Ishikawa (cell line): ENCODE measurements around the gene FGFBP1.

Source experiments
- CEBPB ChIP-seq: IDR thresholded peaks from 2 replicates; pipeline ENCODE4 v1.6.1; 2012
- CREB1 ChIP-seq: IDR thresholded peaks from 2 replicates; pipeline ENCODE4 v1.6.1; 2012; ENCODE audit warnings: low read depth
- EGR1 ChIP-seq: IDR thresholded peaks from 2 replicates; pipeline ENCODE4 v1.6.1; 2012
- EP300 ChIP-seq: IDR thresholded peaks from 2 replicates; pipeline ENCODE4 v1.6.1; 2012; ENCODE audit warnings: borderline replicate concordance
- FOXM1 ChIP-seq: IDR thresholded peaks from 2 replicates; pipeline ENCODE4 v1.6.1; 2012; ENCODE audit warnings: low read depth, borderline replicate concordance
- NFIC ChIP-seq: IDR thresholded peaks from 2 replicates; pipeline ENCODE4 v1.6.1; 2012
- RAD21 ChIP-seq: IDR thresholded peaks from 2 replicates; pipeline ENCODE4 v1.6.1; 2012; ENCODE audit warnings: low read depth
- TAF1 ChIP-seq: IDR thresholded peaks from 2 replicates; pipeline ENCODE4 v1.6.1; 2012; ENCODE audit warnings: low read depth, mild to moderate bottlenecking
- TCF12 ChIP-seq: IDR thresholded peaks from 2 replicates; pipeline ENCODE4 v1.6.1; 2012; ENCODE audit warnings: low read depth
- TEAD4 ChIP-seq: IDR thresholded peaks from 2 replicates; pipeline ENCODE4 v1.6.1; 2012
- YY1 ChIP-seq: IDR thresholded peaks from 2 replicates; pipeline ENCODE4 v1.6.1; 2012; ENCODE audit warnings: low read depth
- ZBTB7A ChIP-seq: IDR thresholded peaks from 2 replicates; pipeline ENCODE4 v1.6.1; 2012; ENCODE audit warnings: low read depth
- TF ChIP-seq, protein P1 (sequence below): IDR thresholded peaks from 2 replicates; pipeline ENCODE4 v1.6.1; 2012; ENCODE audit warnings: low read depth, mild to moderate bottlenecking
- TF ChIP-seq, protein P2 (sequence below): IDR thresholded peaks from 2 replicates; pipeline ENCODE4 v1.6.1; 2012
- TF ChIP-seq, protein P3 (sequence below): IDR thresholded peaks from 2 replicates; pipeline ENCODE4 v1.6.1; 2012

The FGFBP1 gene

DNA sequence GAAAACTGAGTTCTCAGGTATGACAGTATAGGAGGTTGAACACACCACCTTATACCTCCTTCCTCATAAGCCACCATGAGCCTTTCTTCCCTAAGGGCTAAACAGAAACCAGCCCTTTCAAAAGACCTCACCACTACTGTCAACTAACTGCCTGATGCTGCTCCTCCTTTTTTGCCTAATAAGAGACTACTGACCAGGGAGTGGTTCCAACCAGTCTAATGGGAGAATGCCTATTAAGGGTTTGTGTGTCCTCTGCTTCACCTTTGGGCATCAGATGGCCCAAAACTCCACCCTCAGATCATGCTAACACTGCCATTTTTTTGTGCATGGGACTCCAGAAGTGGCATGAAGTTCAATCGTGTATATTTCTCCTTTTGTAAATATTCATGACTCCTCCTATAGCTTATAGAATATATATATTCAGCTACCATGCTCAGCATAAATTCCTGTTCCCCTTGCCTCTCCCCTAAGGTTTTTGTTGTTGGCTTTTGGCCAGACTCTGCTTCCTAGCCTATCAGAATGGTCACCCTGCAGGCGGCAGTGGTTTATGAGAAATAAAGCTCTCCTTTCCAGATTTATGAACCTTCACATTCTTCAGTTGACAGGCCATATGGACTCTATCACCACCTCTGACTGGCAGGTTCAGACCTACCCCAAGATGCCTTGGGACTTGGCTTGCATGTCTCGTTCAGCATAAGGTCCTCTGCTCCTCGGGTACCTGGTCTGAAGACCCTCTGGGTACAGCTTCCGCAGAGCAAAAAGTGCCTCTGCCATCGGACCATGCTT, 28.2 kb downstream of the FGFBP1 start:
- peak; percentile 65 for TF ChIP-seq NFIC
- TF ChIP-seq YY1 = 0 out of 2 replicates have a peak, but pooled peaks have one; percentile 31
- peak; percentile 18; the same call in 1 of the 2 replicates for TF ChIP-seq EP300
- TF ChIP-seq TCF12 = 0 out of 2 replicates have a peak, but pooled peaks have one; percentile 44
- TF ChIP-seq, protein P1, sequence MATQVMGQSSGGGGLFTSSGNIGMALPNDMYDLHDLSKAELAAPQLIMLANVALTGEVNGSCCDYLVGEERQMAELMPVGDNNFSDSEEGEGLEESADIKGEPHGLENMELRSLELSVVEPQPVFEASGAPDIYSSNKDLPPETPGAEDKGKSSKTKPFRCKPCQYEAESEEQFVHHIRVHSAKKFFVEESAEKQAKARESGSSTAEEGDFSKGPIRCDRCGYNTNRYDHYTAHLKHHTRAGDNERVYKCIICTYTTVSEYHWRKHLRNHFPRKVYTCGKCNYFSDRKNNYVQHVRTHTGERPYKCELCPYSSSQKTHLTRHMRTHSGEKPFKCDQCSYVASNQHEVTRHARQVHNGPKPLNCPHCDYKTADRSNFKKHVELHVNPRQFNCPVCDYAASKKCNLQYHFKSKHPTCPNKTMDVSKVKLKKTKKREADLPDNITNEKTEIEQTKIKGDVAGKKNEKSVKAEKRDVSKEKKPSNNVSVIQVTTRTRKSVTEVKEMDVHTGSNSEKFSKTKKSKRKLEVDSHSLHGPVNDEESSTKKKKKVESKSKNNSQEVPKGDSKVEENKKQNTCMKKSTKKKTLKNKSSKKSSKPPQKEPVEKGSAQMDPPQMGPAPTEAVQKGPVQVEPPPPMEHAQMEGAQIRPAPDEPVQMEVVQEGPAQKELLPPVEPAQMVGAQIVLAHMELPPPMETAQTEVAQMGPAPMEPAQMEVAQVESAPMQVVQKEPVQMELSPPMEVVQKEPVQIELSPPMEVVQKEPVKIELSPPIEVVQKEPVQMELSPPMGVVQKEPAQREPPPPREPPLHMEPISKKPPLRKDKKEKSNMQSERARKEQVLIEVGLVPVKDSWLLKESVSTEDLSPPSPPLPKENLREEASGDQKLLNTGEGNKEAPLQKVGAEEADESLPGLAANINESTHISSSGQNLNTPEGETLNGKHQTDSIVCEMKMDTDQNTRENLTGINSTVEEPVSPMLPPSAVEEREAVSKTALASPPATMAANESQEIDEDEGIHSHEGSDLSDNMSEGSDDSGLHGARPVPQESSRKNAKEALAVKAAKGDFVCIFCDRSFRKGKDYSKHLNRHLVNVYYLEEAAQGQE = no peak
- TF ChIP-seq EGR1 = no peak
- TF ChIP-seq TAF1 = no peak

DNA sequence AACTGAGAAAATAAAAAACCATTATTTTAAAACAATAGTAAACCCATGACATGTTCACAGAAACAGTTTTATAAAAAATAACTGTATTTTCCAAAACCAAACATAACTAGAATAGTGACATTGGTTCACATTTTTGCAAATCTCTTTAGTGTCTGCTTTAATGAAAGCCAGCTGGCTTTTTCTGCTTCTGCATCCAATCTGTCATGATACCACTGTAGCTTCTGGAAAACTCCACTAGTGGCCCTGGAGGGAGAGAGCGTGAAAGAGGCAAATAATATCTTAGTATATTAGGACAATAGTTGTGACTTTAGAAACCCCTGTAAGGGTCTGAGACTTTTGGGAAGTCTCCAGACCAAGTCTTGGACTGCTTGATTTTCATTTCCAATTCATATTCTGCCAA, 31.1 kb downstream of the FGFBP1 start:
- no peak for TF ChIP-seq FOXM1
- no peak for TF ChIP-seq CREB1
- no peak for TF ChIP-seq ZBTB7A
- TF ChIP-seq TEAD4 = no peak
- TF ChIP-seq, protein P2, sequence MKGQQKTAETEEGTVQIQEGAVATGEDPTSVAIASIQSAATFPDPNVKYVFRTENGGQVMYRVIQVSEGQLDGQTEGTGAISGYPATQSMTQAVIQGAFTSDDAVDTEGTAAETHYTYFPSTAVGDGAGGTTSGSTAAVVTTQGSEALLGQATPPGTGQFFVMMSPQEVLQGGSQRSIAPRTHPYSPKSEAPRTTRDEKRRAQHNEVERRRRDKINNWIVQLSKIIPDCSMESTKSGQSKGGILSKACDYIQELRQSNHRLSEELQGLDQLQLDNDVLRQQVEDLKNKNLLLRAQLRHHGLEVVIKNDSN = no peak
- TF ChIP-seq, protein P3, sequence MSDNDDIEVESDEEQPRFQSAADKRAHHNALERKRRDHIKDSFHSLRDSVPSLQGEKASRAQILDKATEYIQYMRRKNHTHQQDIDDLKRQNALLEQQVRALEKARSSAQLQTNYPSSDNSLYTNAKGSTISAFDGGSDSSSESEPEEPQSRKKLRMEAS = no peak
- no peak for TF ChIP-seq CEBPB
- no peak for TF ChIP-seq TCF12
- no peak for TF ChIP-seq NFIC
- no peak for TF ChIP-seq YY1
- TF ChIP-seq, protein P1 = no peak

DNA sequence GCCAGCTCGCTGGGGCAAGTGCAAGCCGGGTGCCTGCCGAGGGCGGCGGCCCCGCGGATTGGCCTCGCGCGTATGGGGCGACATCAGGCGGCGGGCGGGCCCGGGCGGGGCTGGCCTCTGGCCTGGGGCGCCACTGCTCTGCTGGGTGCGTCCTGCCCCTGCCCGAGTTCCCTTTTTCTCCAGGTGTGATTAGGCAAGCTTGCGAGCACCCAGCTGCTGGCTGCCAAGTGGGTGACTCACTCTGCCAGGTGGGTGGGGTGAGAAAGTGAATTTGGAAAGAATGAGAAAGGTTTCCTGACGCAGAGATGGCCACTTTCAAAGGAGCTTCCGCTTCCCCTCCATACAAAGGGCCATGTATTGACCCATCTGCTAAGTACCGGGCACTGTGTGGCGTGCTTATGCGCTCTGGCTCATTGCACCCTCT, 32.5 kb downstream of the FGFBP1 start:
- TF ChIP-seq, protein P1 = no peak
- TF ChIP-seq RAD21 = peak; percentile 19
- no peak for TF ChIP-seq ZBTB7A
- TF ChIP-seq NFIC = peak; percentile 98
- TF ChIP-seq CEBPB = peak; percentile 96
- peak; percentile 73; the same call in 1 of the 2 replicates for TF ChIP-seq YY1
- no peak; the same call in 1 of the 2 replicates for TF ChIP-seq CREB1
- peak; percentile 92 for TF ChIP-seq TEAD4
- TF ChIP-seq, protein P3 = peak; percentile 77
- TF ChIP-seq EGR1 = no peak; the same call in 1 of the 2 replicates
- TF ChIP-seq TCF12 = peak; percentile 100
- peak; percentile 99 for TF ChIP-seq EP300
- TF ChIP-seq TAF1 = no peak
- TF ChIP-seq, protein P2 = no peak; the same call in 1 of the 2 replicates
- peak; percentile 98 for TF ChIP-seq FOXM1

DNA sequence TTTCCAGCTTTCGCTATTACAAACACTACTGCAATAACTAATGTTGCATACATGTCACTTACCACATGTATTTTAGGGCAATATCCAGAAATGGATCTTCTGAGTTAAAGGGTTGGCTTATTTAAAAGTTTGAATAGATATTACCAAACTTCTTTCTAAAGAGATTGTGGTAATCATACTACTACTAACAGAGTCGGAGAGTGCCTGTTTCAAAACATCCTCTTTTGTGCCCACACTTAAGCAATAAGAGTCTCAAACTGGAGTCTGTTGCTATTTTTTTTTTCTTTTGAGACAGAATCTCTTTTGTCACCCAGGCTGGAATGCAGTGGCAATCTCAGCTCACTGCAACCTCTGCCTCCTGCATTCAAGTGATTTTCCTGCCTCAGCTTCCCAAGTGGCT, 35.8 kb downstream of the FGFBP1 start:
- no peak for TF ChIP-seq EP300
